Activated effector memory CD4-positive, alpha-beta T cell treated with Interleukin-2 at 50 U/mL for 16 hours (primary cell): ENCODE data around the gene CCDC88C.

Experiments
- DNase-seq: peaks from one replicate; pipeline ENCODE4 v3.0.0-alpha.2; 2020

Gene CCDC88C

DNA sequence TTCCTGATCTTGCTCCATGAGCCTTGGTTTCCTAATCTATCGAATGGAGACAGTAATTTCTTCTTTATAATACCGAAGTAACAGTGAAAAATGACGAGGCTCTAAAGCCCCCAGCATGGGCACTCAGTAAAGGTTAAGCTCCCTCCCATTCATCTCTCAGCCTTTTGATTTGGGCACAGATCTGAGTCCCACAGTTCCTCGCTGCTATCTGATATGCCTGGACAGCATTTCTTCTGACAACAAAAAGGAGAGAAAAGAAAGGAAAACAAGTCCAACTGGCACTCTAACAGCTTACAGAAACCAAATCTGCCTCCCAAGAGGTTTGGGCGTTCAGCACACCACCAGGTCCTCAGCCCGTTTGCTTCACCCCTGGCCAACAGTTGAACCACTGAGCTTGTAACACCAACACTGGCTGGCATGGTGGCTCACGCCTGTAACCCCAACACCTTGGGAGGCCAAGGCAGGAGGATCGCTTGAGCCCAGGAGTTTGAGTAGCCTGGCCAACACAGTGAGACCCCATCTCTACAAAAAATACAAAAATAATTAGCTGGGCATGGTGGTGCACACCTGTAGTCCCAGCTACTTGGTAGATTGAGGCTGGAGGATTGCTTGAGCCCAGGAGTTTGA lies 19.5 kb downstream of the CCDC88C start:
- no peak for DNase-seq

DNA sequence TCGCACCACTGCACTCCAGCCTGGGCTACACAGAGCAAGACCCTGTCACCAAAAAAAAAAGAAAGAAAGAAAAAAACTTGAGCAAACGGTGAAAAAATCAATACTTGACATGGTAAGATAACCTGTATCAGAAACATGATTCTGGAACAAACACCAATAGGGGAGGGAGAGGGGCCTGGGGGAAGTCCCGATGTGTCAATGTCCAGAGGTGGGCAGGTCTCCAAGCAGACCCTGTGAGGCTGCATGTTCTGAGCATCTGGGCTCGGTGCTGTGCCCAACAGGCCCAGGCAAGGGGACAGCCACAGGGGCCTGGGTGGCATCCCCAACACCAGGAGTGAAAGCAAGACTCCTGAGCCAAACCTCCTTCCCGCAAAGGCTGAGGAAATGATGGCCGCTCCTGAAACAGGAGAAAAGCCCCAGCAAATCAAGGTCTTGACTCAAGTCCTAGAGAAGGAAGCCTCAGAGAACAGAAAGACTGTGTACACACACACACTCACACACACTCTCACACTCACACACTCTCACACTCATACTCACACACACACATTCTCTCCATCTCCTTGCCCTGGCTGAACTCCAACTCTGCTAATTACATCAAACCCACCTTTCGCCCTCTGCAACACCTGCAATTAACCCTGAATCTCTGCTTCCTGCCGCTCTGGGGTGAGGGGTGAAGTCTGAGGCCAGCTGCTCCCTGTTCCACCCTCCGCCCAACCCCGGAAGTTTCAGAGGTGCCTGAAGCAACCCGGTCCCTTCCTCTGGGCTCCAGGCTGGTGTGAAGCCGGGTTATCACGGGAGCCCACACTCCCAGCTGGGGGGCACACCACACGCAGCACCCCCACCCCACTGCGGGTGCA lies 20.4 kb downstream of the CCDC88C start:
- peak; percentile 66 for DNase-seq

DNA sequence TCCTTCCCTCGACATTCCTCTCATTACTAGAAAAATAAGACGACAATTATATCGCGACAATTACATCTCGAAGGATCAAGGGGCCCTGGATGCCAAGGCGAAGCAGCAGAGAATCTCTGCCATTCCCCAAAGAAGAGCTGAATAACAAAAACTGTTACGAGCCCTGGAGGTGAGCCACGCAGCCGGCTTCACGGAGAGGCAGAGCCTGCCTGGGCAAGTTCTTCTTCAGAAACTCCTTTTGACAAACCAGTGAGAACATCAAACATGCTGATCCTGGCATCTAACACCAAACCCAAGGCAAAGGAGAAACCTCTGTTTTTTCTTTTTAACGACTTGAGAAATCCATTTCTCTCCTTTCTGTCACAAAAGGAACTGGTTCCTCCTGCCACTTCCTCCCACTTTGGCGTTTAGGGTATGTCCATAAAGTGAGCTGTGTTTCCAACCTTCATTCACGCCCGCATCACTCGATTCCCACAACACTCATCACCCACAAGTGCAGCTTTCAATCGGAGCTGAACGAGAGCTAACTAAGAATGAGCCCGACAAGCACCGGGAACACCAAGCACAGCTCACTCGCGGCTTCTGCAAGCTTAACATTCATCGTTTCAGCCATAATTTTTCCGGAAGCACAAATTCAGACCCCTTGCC lies 21.5 kb downstream of the CCDC88C start:
- DNase-seq: no peak

DNA sequence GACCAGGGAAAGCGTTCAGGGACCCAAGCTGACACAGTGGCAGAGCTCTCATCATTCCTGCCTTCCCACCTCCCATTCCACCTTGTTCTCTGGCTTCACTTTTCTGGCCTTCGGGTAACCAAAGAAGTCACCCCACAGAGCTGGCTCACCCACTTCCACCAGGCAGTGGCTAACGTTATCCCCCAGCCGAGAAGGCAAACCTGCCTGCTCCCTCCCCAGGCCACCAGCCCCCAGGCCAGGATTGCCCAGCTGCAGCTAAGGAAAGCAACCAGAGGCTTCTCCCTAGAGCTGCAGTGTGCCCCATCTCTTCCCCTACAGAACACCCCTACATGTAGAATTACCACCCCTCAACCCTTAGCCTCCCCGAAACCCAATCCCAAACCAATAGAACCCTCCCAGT lies 22.2 kb downstream of the CCDC88C start:
- no peak for DNase-seq

DNA sequence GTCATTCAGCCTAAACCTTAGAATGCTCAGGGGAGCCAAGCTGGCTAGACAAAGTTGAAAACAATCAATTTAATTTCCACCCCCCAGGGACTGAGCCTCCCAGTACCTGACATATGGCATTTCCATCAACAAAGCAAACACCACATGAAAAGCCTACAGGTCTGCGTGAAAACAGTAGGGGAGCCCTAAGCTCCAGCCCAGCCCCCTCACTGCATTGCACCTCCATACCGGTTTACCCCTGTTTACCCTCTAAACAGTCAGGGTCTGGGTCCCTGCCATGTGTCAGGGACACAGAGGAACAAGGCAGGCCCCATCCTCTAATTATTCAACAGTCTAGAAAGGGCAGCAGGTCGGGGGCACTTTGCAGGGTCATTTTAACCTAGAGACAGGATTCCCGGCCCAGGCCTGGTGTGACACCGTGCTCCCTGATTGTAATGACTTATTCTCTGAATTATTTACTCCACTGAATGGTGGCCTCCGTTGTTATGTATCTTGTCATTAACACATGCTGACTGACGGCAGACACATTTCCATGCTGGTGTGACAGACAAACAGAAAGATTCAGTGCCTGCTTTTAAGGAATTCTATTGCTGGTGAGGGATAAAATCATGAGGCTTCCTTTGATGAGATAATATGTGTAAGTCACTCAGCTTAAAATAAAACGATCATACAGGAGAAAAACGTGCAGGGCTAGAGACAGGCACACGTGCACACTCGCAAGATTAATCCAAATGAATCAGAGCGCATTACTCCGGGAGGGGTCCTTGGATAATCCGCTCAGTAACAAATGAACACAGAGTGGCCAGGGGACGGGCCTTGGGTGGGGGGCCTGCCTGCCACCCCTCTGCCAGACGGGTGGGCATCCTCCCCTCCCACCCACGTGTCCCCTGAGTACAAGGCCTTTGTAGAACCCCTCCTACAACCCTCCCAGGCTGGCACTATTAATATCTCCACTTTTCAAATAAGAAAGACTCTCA lies 23.2 kb downstream of the CCDC88C start:
- DNase-seq: no peak

DNA sequence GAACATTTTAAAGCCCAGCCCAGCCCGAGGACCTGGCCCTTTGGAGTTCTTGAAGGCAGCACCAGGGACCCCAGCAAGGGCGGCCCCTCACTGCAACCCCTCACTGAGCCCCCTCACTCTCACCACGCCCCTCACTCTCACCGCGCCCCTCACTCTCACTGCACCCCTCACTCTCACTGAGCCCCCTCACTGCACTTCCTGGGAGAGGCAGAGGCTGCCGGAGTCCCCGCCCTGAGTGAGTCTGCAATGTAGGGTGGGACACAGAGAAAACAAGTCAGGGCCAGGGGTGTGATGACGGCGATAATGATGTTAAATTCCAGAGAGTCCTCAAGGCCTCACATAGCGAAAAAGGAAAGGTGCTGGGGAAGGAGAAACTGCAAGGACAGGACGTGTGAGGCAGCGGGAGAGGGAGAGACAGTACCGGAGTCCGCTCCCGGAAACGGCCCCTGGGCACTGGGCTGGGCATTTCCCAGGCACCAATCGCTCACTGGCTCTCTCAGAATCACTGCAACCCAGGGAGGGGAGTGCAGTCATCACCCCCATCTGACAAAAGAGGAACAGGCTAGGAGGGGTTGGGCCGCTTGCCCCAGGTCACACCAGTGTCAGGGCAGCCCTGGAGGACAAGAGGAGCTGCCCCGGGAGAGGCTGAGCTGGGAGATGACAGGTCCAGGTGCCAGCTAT lies 24.9 kb downstream of the CCDC88C start:
- DNase-seq: no peak

DNA sequence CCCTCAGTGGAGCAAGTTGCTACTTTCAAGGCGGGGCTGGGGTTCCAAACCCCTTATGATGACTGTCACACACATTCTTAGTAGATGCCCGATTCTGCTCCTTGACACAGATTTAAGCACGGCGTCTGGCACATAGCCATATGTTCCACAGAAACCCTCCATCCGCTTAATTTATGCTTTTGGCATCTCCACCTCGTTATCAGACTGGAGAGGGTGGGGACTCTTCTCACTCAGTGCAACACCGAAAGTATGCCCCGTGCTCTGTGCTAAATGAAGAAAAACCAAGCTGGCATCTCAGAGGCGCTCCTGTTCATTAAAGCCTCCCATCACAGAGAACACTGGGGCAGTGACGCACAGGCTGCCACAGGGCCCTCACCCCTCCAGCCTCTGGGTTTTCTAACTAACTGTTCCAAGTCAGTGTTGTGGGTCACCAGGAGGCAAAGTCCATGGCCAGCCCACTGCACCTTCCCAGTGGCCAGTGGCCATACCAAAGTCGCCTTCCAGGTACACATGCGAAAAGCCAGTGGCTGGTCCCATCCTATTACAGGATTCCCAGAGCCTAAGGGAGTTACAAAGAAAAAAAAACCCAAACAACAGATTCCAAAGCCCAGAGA lies 27.3 kb downstream of the CCDC88C start:
- DNase-seq: no peak

DNA sequence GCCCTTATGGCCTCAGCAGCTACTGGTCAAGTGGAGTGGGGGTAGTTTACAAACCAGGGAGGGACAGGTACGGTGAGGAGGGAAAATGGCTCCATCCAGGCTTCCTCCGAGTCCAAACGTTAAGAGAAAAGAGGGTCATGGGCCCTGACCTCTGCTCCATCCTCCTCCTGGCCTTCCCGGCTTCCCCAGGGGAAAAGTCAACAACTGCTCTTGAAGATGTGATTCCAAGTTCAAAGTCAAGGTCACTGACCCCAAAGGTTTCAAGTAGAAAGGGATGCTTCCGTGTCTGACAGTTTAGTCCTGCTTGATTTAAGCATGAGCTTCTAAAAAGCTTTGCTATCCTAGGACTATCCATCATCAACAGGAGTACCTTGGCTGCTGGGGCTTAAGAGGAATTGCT lies 28.5 kb downstream of the CCDC88C start:
- DNase-seq: no peak

DNA sequence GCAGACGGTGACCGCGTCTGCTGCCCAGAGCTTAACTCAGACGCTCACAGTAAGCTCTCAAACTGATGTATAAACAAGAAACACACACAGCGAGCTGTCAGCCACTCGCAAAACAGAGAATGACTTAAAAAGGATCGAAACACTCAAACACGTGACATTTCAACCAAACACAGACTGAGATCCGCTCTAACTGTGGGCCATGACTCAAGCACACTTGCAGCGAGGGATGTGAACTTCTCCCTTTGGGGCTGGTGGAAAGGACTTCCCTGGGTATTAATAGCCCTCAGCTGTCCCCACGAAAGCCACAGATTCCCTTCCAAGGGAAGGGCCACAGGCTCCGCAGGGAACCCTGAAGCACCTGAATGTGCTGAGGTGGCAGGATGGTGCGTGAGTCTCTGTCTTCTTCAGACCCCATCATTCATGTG lies 29.1 kb downstream of the CCDC88C start:
- no peak for DNase-seq

DNA sequence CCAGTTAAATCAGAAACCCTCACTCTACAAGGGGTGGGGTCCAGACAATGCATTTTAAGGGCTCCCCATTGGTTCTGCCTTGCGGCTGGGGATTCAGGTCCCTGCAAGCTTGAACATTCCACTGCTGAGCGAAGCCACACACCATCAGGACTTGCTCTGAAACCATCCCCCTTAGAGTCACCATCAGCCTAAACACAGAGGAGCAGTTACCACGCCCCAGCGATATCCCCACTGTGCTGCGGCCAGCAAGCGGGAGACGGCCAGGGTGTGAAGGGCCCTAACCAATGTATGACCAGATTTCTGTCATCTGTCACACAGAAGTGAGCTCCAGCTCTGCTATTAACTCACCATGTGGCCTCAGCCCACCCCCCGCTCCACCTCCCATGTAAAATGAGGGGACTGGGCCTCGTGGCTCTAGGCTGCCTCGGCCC lies 29.7 kb downstream of the CCDC88C start:
- DNase-seq: no peak

DNA sequence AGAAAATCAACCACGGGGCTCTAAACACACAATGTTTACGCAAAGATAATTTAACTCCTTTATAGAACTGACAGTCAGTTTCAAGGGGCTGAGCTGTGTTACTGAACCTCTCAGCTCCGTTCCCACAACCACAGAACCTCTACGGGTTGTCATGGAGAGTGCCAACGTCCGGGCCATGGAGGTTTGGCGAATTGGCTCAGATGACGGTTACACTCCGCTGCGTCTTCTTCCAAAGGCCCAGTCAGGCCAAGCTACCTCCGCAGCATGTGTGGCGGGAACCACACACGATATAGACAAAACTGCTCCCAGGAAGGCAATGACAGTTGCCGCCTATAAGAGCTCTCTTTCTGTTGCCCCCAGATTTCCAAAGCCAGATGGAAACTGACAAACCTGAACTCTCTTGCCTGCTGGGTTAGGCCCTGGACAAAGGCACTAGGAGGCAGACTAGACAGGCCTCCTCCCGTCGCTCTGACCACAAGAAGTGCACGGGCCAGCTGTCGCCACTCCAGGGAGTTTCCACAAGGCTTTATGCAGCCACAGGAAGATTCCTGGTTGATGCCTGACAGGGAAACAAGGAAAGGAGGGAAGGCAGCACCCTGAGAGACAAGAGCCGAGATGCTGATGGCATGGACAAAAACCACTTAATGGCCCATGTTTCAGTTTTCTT lies 30.3 kb downstream of the CCDC88C start:
- no peak for DNase-seq

DNA sequence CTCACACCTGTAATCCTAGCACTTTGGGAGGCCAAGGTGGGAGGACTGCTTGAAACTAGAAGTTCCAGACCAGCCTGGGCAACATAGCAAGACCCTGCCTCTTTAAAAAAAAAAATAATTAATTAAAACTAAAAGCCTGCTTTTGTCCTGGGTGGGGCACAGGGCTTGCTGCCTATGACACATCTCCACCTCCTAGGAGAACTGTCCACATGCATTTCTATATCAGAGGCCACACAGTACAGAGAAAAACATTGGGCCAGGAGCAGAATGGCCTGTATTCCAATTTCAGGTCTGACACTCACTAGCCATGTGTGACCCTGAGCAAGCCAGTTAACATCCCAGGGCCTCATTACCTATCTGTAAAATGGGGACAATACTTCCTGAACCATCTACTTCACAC lies 31.9 kb downstream of the CCDC88C start:
- DNase-seq: no peak

DNA sequence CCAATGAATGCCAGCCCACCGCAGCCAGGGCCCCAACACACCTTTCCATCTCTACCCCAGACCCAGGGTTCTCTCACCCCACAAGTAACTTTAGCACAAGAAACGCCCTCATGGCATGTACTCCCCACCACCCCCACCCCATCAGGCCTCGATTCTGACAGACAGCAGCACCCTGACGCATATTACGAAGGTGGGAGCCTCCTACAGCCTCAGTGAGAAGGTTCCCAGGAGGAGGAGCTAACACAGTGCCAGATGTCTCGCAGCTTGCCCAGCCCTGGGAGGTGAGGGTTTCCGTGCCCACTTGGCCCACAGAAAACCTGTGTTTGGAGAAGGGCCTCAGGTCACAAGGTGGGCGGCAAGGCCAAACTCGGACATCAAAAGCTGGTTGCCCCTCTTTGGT lies 32.4 kb downstream of the CCDC88C start:
- no peak for DNase-seq

DNA sequence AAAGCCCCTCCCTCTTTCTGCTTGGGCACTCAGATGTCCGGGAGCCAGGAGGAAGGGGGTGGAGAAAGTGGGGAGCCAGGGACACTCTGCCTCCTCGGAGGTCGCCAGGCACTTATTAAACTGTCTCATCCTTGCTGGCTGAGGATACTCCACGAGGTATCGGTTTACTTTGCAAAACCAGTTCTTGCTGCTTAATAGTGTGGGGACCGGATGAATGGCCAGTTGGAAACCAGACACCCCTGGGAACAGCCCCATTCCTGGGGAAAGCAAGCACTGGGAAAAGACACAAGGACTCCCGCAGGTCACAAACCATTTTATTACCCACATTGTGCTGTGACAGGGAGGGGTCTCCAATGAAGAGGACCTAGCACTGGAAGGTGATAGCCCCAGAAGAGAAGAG lies 34.2 kb downstream of the CCDC88C start:
- DNase-seq: no peak

DNA sequence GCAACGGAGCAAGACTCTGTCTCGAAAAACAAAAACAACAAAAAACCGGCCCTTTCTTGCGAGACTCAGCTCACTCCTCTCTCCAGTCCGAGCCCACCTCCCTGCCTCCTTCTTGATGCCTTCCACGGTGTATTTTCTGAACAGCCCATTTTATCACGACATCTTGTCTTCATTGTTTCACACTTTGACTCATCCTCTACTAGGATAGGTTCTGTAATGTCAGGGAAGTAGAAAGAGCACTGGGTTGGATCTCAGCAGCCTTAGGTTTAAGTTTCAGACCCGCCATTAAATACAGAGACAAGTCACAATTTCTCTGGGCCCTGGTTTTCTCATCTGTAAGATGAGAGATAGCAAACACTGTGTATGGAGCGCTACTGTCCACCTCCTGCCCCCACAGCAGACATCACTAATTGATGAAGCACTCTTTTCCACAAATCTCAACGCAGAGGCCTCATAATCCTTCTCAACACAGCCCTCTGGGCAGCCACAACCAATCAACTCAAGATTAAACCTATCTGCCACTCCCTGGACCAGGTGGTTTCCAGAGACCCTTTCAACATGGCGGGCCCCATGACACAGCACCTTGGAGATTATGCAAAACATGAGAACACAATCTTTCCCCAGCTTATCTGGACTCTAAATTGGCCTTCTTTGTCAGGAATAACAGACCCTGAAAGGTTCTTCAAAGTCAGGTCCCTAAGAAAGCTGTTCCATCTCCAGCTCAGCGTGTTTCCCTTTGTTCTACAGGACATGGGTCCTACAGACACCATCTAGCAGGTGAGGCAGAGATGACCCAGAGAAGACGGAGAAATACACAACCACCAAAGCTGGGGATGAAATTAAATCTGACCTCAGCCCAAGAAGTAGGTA lies 35.6 kb downstream of the CCDC88C start:
- no peak for DNase-seq

DNA sequence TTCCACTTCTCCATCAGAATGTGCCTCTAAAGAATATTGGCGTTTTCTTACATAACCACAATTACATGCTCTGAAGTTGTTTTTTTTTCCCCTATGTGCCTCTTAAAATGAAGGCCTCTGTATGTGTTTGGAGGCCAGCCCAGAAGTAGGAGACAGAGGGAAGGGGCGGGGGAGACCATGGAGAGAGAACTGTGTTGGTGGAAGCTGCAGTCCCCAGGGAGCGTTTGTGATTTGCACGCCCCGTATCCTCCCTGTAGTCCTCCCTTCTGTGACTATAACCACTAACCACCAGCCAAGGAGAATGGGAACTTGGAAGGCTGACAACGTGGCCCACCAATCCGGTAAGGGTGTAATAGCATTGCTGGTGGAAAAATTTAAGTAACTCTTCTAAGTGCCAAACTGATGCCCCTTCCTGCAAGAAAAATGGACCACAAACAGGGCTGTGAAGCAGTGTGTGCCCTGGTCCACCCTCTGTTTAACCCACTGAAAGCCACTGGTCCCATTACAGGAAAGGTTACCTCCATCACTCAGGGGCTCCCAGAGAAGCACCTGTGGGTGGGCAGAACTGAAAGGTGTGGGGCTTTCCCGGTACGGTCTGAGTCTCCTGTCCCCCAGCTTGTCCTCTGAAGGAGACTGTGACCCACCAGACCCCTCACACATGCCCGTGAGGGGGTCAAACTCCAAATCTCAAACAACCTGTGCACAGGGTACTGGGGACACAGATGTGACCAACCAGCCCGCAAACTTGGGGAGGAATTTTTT lies 36.8 kb downstream of the CCDC88C start:
- DNase-seq: no peak

DNA sequence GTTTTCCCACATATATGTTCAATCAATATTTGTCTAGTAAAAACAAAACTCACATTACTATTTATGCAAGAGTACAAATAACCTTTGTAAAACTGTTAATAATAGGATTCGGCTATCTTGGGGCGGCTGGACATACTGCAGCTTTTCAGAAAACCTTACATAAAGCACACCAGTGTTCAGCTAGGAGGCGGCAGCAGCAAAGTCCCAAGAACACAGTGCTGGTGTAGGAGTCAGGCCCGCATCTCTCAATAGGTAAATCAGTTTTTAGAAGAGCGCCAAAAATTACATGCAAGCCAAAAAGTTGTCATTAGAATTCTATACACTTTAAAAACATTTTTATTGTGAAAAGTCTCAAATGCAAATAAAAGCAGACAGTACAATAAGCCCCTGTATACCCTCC lies 37.5 kb downstream of the CCDC88C start:
- no peak for DNase-seq

DNA sequence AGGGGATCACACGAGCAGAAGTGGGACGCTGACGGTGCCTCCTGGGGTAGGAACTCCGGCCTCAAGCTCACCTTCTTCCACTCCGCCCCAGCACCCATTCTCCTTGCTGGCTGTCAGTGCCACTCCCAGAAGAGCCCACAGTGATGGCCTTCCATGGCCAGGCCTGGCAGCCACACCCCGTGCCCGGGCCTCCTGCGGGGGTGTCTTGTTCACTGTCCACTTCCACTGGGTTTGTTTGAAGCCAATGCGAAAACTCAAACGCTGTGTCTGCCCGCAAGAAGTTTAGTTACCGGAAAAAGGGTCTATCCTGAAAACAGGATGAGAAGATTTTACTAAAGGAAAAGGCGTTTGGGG lies 38.1 kb downstream of the CCDC88C start:
- no peak for DNase-seq

DNA sequence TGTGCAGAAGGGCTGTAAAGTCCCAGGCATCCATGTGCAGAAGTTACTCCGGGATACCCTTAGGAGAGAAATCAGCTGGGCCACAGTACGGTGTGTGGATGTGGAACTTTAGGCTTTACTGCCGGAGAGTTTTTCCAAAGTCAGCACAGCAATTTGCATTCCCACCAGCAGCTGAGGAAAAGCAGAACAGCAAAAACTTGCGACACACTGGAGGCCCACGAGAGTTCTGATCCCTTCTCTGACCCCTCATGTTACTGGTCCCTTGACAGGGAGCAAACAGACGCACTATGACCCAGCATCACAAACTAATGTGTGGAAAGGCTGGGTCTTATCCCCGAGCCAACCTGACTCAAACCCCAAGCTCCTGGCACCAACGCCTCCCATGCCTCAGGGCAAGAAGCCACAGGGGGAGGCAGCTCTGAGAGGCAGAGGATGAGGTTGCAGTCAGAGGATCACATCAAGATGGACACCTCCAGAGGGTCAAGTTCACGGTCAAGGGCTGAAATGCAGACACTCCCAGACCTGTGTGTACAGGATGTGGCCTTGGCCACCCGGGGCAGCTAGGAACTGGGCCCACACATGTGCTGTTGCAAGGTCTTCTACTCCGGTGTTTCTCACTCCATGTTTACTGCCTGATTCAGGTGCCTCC lies 38.6 kb downstream of the CCDC88C start:
- no peak for DNase-seq
